ENCODE data around the gene ZBED5. TPM values are rescaled to one million over a fixed set of nuclear protein-coding genes. Genes with fewer than 3 reads are reported as not detected.

ZBED5 gene
- total and polyA plus RNA-seq, 9 of the 15 experiments (the other 6 are each of a cell fraction or from before 2014, with no cell fraction given) = 12.4 to 70.7 (median 26.8) TPM

- TF ChIP-seq ZNF407 (IDR thresholded peaks at IDR 0.05; ENCODE audit: low read depth) (no peak), ZNF280B (CRISPR knock-in tag; IDR thresholded peaks at IDR 0.05) (no peak), MLX (CRISPR knock-in tag; conservative IDR thresholded peaks at IDR 0.05) (no peak), IFI16 (CRISPR knock-in tag; IDR thresholded peaks at IDR 0.05) (no peak), RCOR1 (IDR thresholded peaks at IDR 0.05; ENCODE audit: borderline replicate concordance in 1 of 2, low read depth in 2 of 2, low read length in 2 of 2) (0 out of 4 replicates have a peak, but pooled peaks of 1 of the 2 experiments have one; percentile 45), BRF1 (IDR thresholded peaks at IDR 0.05; ENCODE audit: borderline replicate concordance, extremely low read depth, insufficient read length) (no peak), MTF1 (CRISPR knock-in tag; IDR thresholded peaks at IDR 0.05; ENCODE audit: borderline replicate concordance) (no peak), ZNF384 (IDR thresholded peaks at IDR 0.05; ENCODE audit: low read depth, low read length) (no peak), POLR2A (conservative IDR thresholded peaks at IDR 0.05) (no peak), ZNF431 (CRISPR knock-in tag; IDR thresholded peaks at IDR 0.05) (no peak), MEIS2 (IDR thresholded peaks at IDR 0.05; ENCODE audit: partially characterized antibody) (no peak), NCOA1 (IDR thresholded peaks at IDR 0.05; ENCODE audit: low read depth) (no peak), OTX1 (CRISPR knock-in tag; IDR thresholded peaks at IDR 0.05) (no peak), CEBPG (CRISPR knock-in tag; IDR thresholded peaks at IDR 0.05) (no peak), CEBPG (tag; conservative IDR thresholded peaks at IDR 0.05 in 1 of 2, IDR thresholded peaks at IDR 0.05 in 1 of 2) (no peak), ZFP30 (CRISPR knock-in tag; IDR thresholded peaks at IDR 0.05; ENCODE audit: borderline replicate concordance) (no peak), DMBX1 (CRISPR knock-in tag; IDR thresholded peaks at IDR 0.05; ENCODE audit: borderline replicate concordance) (peak; percentile 73; the same call in 1 of the 2 replicates), E2F4 (CRISPR knock-in tag; IDR thresholded peaks at IDR 0.05; ENCODE audit: low read depth) (no peak)
Measured at GRCh38 chr11:10887307-10887706, 29.5 kb upstream of the ZBED5 start (continued).
